Ascending aorta (tissue), 2 donors: Measurements from ENCODE around the gene PRKAR1B. TPM values are rescaled to one million over a fixed set of nuclear protein-coding genes. Genes with fewer than 3 reads are reported as not detected.

ENCODE experiments used
- DNase-seq, 2 donors: peaks; one replicate each; pipeline ENCODE4 v3.0.0-alpha.2; 2019; ENCODE audit warnings: low spot score in 2 of 2
- H3K27ac ChIP-seq, 2 donors: fragments of 200-600 bp; sonication (generic); one replicate each; pipeline ENCODE4 v1.5.1; 2016 to 2017; ENCODE audit warnings: mild to moderate bottlenecking in 1 of 2
- H3K27me3 ChIP-seq: fragments of 200-600 bp; sonication (generic); one replicate; pipeline ENCODE4 v1.5.1; 2017
- H3K36me3 ChIP-seq, 2 donors: fragments of 200-600 bp; sonication (generic); one replicate each; pipeline ENCODE4 v1.5.1; 2016
- H3K4me1 ChIP-seq, 2 donors: fragments of 200-600 bp; sonication (generic); one replicate each; pipeline ENCODE4 v1.5.1; 2016 to 2017; ENCODE audit warnings: mild to moderate bottlenecking in 1 of 2
- H3K4me3 ChIP-seq, 2 donors: fragments of 200-600 bp; sonication (generic); one replicate each; pipeline ENCODE4 v1.5.1; 2016 to 2017; ENCODE audit warnings: mild to moderate bottlenecking in 1 of 2
- H3K9me3 ChIP-seq, 2 donors: fragments of 200-600 bp; sonication (generic); one replicate each; pipeline ENCODE4 v1.5.1; 2016
- CTCF ChIP-seq, 3 experiments: fragments of 200-600 bp in 2 of 3; fragments of 450-650 bp in 1 of 3; sonication (generic) in 2 of 3; IDR thresholded peaks; one replicate each; pipeline ENCODE4 v1.5.1; 2016 to 2019; ENCODE audit warnings: antibody characterized with exemption in 3 of 3, mild to moderate bottlenecking in 1 of 3, moderate library complexity in 1 of 3
- intact Hi-C: fragments of 100-400 bp; cut with DNase I; formaldehyde crosslinking; loops from one replicate; pipeline ENCODE4 v1.15.1; 2023
- total RNA-seq: library from RNA; depleted of rRNA; stranded (reverse); fragments of >200 nt; gene quantifications from one replicate; pipeline ENCODE4 v1.1.0, GENCODE V29; 2016

PRKAR1B gene
- total RNA-seq, 1 donor from 2014 or later = 13.0 TPM

GRCh38 chr7:501526-501925 lies 225.6 kb downstream of the PRKAR1B start:
- peaks cover 63 to 95% of the 10 kb centered on the region in 2 donors for H3K36me3 ChIP-seq
- intact Hi-C loops = no loop called here
- no peak overlapping the region for H3K27ac ChIP-seq

GRCh38 chr7:500521-501420 lies 226.3 kb downstream of the PRKAR1B start:
- intact Hi-C loops = no loop called here
- Histone ChIP-seq H3K9me3 (no peaks in the 10 kb centered on the region), H3K27ac (peak overlapping the region in 1 of 2 donors; percentile 43)

More at GRCh38 chr7:501526-501925, 225.6 kb downstream of the PRKAR1B start:
- H3K4me3 ChIP-seq = no peak overlapping the region
- DNase-seq = no peak
- no peaks in the 10 kb centered on the region for H3K27me3 ChIP-seq
- no peak for TF ChIP-seq CTCF (IDR thresholded peaks at IDR 0.05)
- H3K4me1 ChIP-seq = peaks cover 16 to 28% of the 10 kb centered on the region in 2 donors
- H3K9me3 ChIP-seq = no peaks in the 10 kb centered on the region

GRCh38 chr7:499853-500485 lies 227.1 kb downstream of the PRKAR1B start:
- no peaks in the 10 kb centered on the region for H3K9me3 ChIP-seq
- peaks cover 64 to 91% of the 10 kb centered on the region in 2 donors for H3K36me3 ChIP-seq
- H3K27ac ChIP-seq = peak overlapping the region; percentile 46 to 58
- DNase-seq = no peak
- H3K4me1 ChIP-seq = peaks cover 13 to 16% of the 10 kb centered on the region in 2 donors
- intact Hi-C loops = no loop called here
- H3K27me3 ChIP-seq = no peaks in the 10 kb centered on the region
- no peak overlapping the region for H3K4me3 ChIP-seq
- no peak for TF ChIP-seq CTCF (IDR thresholded peaks at IDR 0.05)

More at GRCh38 chr7:500521-501420, 226.3 kb downstream of the PRKAR1B start:
- no peaks in the 10 kb centered on the region for H3K27me3 ChIP-seq
- DNase-seq = no peak
- H3K36me3 ChIP-seq = peaks cover 66 to 95% of the 10 kb centered on the region in 2 donors
- H3K4me3 ChIP-seq = no peak overlapping the region
- TF ChIP-seq CTCF (IDR thresholded peaks at IDR 0.05) = no peak
- peaks cover 16 to 24% of the 10 kb centered on the region in 2 donors for H3K4me1 ChIP-seq

Other genes with a start within 250 kb of the PRKAR1B start
- gene PDGFA, start 207.4 kb downstream of the PRKAR1B start, total RNA-seq = 349 TPM
- 20.5 TPM for gene DNAAF5, start 582 bp downstream of the PRKAR1B start, total RNA-seq
- gene SUN1, start 105.2 kb upstream of the PRKAR1B start, total RNA-seq = 186 TPM
- 4.2 TPM for gene GET4, start 149.3 kb upstream of the PRKAR1B start, total RNA-seq
- 44.5 TPM for gene ADAP1, start 227.4 kb upstream of the PRKAR1B start, total RNA-seq
- 2.1 TPM for gene COX19, start 248.3 kb upstream of the PRKAR1B start, total RNA-seq